ENCODE data around the gene BMP8B.

Gene BMP8B

GRCh38 chr1:39812913-39813312 is 24.2 kb upstream of the BMP8B start:
- TF ChIP-seq CTCF (IDR thresholded peaks at IDR 0.05; ENCODE audit: extremely low read depth, insufficient read depth, missing control alignments) = no peak
- no peak for DNase-seq (ENCODE audit: low spot score)
- in situ Hi-C loops (cut with MboI; ENCODE audit: low pct_unique_long_range_greater_than_20kb, low sequenced_read_pairs, unreplicated experiment) = loop anchor here (10.0 kb wide), 1 partner anchor 162 kb away; no protein-coding TSS in a partner anchor

DNA sequence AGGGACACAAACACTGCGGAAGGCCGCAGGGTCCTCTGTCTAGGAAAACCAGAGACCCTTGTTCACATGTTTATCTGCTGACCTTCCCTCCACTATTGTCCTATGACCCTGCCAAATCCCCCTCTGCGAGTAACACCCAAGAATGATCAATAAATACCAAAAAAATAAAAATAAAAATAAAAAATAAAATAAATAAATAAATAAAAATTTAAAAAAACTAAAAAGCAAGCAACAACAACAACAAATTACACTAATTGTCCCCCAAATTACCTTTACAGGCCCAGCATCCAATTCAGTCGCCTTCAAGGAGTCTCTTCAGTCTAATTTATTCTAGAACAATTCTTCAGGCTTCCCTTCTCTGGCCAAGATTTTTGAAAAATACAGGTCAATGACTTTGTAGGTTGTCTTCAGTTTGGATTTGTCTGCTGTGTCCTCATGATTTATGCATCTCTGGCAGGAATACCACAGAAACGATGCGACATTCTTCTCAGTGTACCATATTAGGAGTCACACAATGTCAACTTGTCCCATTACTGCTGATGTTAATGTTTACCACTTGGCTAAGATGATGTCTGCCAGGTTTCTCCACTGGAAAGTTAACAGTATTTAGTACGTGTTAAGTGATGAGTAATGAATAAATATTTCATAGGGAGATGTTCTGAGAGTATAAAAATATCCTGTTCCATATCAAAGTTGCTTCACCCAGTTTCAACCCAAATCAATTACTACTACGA is 20.3 kb upstream of the BMP8B start:
- in situ Hi-C loops (cut with MboI; ENCODE audit: low pct_unique_long_range_greater_than_20kb, low sequenced_read_pairs, unreplicated experiment) = no loop called here
- no peak for DNase-seq (ENCODE audit: low spot score)
- TF ChIP-seq CTCF (IDR thresholded peaks at IDR 0.05; ENCODE audit: extremely low read depth, insufficient read depth, missing control alignments) = no peak

GRCh38 chr1:39805385-39805784 is 16.7 kb upstream of the BMP8B start:
- TF ChIP-seq CTCF (IDR thresholded peaks at IDR 0.05; ENCODE audit: extremely low read depth, insufficient read depth, missing control alignments) = no peak
- no peak for DNase-seq (ENCODE audit: low spot score)
- in situ Hi-C loops (cut with MboI; ENCODE audit: low pct_unique_long_range_greater_than_20kb, low sequenced_read_pairs, unreplicated experiment) = no loop called here

DNA sequence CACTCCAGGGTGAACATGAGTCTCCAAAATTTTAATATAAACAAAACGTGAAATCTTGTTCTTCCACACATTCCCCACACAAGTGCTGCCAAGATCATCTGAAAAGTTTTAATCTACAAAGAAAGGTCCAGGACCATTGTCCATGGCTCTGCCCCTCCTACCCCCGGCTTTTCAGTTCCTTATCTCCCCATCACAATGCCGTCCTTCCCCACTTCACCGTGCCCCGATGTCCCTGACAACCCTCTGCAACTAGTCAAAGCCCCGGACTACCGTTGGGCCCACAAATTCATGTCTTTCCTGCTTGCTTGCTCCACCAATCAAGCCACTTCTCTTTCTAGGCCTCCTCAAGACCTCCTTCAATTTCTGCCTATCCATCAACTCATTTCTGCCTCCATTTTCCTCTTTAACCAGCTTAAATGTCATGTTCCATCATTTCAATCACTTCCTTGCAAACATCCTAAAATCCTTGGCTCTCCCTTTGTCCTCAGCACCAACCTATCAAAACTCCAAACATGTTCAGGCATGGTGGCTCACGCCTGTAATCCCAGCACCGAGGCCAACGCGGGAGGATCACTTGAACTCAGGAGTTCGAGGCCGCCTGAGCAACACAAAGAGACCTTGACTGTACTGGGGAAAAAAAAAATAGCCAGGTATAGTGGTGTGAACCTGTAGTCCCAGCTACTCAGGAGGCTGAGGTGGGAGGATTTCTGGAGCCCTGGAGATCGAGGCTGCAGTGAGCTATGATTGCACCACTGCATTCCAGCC is 14.0 kb upstream of the BMP8B start:
- DNase-seq (ENCODE audit: low spot score) = no peak
- no peak for TF ChIP-seq CTCF (IDR thresholded peaks at IDR 0.05; ENCODE audit: extremely low read depth, insufficient read depth, missing control alignments)
- in situ Hi-C loops (cut with MboI; ENCODE audit: low pct_unique_long_range_greater_than_20kb, low sequenced_read_pairs, unreplicated experiment) = no loop called here

- TF ChIP-seq CTCF (IDR thresholded peaks at IDR 0.05; ENCODE audit: extremely low read depth, insufficient read depth, missing control alignments) = no peak
- DNase-seq (ENCODE audit: low spot score) = no peak
- in situ Hi-C loops (cut with MboI; ENCODE audit: low pct_unique_long_range_greater_than_20kb, low sequenced_read_pairs, unreplicated experiment) = no loop called here
Observed at GRCh38 chr1:39800471-39800835, 11.8 kb upstream of the BMP8B start.

DNA sequence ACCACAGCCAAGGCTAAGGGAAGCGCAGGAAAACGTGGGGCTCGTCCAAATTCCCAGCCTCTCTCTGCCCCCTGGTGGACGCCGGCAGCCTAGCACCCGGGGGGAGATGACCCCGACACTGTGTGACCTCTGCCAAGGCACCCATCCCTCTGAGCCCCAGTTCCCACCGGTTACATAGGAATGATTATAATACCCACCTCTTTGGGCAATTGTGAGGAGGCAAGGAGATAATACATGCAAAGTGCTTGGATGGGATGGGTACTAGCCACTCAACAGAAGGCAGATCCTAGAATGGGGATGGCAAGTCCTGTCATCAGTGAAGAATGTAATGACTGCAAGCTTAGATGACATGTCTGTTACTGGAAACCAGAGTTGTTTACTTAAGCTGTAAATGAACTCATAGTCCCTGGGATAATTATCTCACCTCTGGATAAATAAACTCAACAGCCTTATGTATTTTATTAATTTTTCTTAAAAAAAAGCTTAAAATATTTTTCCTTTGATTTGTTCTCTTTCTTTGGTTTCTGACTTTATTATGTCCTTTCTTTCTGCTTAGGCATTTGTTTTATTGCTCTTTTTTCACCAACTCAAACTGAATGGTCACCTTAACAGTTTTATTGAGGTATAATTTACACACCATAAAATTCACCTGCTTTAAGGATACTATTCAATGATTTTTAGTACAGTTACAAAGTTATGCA is 11.3 kb upstream of the BMP8B start:
- peak; percentile 62 for DNase-seq (ENCODE audit: low spot score)
- in situ Hi-C loops (cut with MboI; ENCODE audit: low pct_unique_long_range_greater_than_20kb, low sequenced_read_pairs, unreplicated experiment) = no loop called here
- peak; percentile 73 for TF ChIP-seq CTCF (IDR thresholded peaks at IDR 0.05; ENCODE audit: extremely low read depth, insufficient read depth, missing control alignments)

All from GM13977 (cell line).